Stimulated activated CD4-positive, alpha-beta T cell treated with anti-CD3 and anti-CD28 coated beads, TNF-alpha, amount 100 ng/mL, for 24 hours (primary cell): Measurements from ENCODE around the gene TDRD9.
"Not testable (repeated sequence)": the region's sequence is repeated elsewhere in the genome, so short reads cannot be mapped to it uniquely, and the experiment has no call there.

Experiments used
- DNase-seq, 3 experiments: peaks; one replicate each; pipeline ENCODE4 v3.0.0-alpha.2; 2020; ENCODE audit warnings: low read depth in 3 of 3

TDRD9 gene

DNA sequence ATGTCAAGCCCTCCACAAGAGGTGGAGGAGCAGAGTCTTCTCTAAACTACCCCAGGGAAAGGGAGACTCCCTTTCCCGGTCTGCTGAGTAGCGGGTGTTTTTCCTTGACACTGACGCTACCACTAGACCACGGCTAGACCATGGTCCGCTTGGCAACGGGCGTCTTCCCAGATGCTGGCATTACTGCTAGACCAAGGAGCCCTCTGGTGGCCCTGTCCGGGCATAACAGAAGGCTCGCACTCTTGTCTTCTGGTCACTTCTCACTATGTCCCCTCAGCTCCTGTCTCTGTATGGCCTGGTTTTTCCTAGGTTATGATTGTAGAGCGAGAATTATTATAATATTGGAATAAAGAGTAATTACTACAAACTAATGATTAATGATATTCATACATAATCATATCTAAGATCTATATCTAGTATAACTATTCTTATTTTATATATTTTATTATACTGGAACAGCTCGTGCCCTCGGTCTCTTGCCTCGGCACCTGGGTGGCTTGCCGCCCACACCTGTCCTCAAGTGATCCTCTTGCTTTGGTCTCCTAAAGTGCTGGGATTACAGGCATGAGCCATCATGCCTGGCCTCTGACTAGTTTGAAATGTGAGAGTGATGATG is 52.5 kb downstream of the TDRD9 start:
- DNase-seq, result not testable (repeated sequence)

DNA sequence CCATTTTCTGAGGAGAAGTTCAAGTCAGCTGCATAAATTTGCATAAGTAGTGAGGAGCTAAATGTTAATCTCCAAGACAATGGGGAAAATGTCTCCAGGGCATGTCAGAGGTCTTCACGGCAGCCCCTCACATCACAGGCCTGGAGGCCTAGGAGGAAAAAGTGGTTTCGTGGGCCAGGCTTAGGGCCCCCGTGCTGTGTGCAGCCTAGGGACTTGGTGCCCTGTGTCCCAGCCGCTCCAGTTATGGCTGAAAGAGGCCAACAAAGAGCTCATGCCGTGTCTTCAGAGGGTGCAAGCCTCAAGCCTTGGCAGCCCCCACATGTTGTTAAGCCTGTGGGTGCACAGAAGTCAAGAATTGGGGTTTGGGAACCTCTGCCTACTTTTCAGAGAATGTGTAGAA is 55.9 kb downstream of the TDRD9 start:
- DNase-seq, result no peak

DNA sequence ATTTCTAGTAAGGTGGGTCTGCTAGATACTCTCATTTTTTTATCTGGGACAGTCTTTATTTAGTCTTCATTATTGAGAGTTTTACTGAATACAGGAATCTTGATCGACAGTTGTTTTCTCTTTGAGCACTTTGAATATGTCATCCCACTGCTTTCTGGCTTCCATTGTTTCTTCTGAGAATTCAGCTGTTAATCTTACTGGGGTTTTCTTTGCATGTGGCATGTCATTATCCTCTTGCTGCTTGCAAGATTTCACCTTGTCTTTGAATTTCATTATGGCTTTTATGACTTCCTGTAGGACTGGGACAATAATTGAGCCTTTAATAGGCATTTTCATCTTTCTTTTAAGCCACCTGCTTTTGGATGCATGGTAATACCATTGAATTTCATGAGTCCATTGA is 60.8 kb downstream of the TDRD9 start:
- no peak for DNase-seq

GRCh38 chr14:103989964-103990363 is 61.7 kb downstream of the TDRD9 start:
- DNase-seq, result no peak

- DNase-seq, result no peak
Observed at GRCh38 chr14:103994535-103995184, 66.4 kb downstream of the TDRD9 start.

DNA sequence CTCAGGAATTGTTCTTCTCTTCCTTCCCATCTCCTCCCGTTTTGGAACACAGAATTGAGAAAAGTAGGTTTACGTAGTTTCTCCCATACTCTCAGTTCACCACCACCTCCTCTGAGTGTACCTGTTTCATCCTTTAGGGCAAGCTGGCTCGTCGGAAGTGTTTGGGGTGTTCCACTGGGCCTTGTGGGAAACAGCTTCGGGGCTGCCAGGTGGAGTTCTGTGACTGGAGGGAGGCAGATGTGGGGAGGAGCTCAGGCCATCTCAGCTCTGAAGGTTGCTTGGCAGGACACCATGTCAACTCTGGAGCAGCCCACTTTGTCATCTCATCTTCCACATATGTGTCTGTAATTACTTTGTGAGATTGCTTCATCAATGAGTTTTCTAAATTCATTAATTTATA is 67.6 kb downstream of the TDRD9 start:
- no peak for DNase-seq

DNA sequence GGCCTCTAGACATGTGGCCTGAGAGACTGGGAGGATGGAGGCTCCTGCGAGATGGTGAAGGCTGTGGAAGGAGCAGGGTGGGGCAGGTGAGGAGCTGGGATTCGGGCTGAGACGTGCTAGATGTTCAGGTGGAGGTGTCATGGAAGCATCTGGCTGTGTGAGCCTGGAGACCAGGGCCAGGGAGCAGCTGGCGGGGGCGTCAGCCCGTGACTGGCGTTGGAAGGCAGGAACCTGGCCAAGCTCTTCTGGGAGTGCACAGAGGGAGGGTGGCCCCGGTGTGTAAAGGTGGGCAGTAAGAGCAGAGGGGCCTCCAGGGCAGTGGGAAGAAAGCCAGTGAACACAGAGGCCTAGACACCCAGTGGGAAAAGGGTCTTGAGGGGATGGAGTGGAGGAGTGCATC is 69.1 kb downstream of the TDRD9 start:
- no peak for DNase-seq

DNA sequence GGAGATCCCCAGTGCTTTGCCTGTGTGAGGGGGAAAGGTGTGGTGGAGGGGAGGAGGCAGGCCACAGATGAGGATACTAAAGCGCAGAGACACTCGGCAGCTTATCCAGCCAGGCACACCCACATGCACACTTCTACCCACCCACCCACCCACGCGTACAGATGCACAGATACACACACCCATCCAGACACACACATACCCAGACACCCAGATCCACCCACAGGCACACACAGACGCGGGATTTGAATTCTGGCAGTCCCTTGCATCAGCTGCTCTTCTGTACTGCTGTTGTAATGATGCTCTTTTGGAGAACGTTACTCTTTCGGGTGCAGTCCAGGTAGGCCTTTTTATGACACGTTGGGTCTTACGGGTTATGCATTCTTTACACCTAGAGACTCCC is 69.8 kb downstream of the TDRD9 start:
- DNase-seq, result no peak

- no peak for DNase-seq
Observed at GRCh38 chr14:103999795-104000440, 71.7 kb downstream of the TDRD9 start.

- DNase-seq, result no peak
Observed at GRCh38 chr14:104001003-104001402, 72.7 kb downstream of the TDRD9 start.

- DNase-seq, result no peak
Observed at GRCh38 chr14:104003616-104004015, 75.4 kb downstream of the TDRD9 start.

DNA sequence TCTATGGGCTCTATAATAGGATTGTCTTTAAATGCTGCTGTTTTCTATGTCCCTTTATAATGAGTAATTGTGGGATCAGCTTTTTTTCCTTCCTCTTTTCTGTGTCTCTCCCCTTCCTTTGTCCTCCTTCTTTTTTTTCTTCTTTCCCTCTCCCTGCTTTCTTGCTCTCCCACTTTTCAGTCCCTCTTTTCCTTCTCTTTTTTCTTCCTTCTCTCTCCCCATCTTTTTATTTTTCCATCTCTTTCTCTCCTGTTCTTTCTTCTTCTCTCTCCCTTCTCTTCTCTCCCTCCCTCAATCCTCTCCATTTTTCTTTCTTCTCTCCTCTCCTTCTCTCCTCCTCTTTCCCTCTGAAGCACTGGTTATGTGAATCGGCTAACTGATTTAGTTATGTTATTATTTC is 76.6 kb downstream of the TDRD9 start:
- no peak for DNase-seq

DNA sequence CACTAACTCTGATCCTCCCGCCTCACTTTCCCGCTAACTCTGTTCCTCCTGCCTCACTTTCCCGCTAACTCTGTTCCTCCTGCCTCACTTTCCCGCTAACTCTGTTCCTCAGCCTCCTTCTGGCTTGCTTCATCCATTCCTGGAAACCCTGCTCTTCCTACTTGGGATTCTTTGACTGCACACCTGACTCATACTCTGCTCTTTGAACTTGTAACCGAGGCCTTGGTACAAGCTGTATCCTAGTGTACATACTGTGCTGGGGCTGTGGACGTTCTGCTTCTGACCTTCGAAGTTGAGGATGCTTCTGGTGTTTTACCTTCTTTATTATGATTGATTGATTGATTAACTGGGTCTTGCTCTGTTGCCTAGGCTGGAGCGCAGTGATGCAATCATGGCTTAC is 77.2 kb downstream of the TDRD9 start:
- no peak for DNase-seq

- DNase-seq, result no peak
Observed at GRCh38 chr14:104007121-104007520, 78.9 kb downstream of the TDRD9 start.

DNA sequence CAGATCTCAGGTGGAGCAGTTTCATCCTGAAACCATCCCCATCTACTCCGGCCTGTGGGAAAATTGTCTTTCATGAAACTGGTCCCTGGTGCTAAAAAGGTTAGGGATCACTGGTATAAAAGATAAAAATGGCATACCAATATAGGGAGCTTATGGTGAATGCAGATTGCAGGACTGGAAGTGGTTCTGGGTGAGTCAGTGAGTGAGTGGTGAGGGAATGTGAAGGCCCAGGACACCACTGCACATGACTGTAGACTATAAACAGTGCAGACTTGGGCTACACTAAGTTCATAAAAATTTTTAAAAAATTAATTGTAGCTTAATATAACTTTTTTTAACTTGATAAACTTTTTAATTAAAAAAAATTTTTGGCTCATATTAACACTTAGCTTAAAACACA is 81.0 kb downstream of the TDRD9 start:
- no peak for DNase-seq

- DNase-seq, result no peak
Observed at GRCh38 chr14:104011824-104012517, 83.7 kb downstream of the TDRD9 start.

DNA sequence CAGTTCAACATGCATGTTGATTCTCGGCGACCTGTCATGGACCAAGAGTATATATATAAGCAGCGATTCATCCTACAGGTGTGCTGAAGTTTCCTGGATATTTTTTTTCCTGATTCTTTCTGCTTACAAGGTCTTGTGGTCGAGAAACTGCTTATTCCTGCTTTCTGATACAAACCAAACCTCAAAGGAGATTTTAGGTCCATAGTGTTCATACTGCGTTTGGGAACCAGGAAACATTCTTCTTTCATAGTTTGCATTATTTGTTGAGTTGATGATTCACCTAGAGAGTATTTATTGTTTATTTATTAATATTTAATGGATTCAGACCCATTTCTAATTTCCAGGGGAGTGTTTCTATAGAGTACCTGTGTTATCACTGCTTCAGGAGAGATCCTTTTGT is 86.5 kb downstream of the TDRD9 start:
- no peak for DNase-seq

- DNase-seq, result no peak
Observed at GRCh38 chr14:104016873-104017650, 88.8 kb downstream of the TDRD9 start.

DNA sequence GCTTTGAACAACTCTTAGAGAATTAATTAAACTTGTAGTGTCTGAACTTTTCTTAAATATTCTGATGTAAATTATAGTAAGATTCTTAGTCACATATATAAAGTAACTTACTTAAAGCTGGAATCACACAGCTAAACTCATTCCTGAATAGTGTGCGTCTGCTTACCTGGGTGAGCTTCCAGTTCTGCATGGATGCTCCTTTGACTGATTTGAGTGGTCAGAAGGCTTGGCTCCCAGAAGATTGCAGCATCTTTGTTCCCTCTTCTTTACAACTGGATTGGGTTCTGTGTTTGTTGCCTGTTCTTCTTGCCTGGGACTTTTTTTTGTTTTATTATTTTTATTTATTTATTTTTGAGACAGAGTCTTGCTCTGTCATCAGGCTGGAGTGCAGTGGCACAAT is 90.8 kb downstream of the TDRD9 start:
- DNase-seq, result no peak

DNA sequence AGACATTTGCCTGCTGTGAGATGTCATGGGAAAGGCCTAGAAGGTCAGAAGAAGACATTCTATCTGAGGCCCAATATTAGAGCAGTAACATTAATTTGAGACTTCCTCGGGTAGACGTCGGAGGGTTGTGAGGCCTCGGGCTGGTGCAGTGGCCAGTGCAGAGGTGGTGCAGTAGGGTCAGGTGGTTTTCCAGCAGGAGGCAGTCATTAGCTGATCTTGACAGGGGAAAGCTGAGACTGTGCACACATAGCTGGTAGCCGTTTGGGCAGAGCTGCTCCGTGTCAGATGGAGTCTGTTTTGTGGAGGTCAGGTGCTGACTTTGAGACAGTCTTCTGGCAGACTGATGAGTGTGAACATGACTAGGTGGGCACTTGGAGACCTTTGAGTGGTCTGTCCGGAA is 91.5 kb downstream of the TDRD9 start:
- no peak for DNase-seq

- no peak for DNase-seq
Observed at GRCh38 chr14:104020471-104020870, 92.2 kb downstream of the TDRD9 start.
